Right lobe of liver (tissue), 4 donors: ENCODE results near the gene RPGRIP1L.

Experiments
- CTCF ChIP-seq, 4 donors: fragments of 200-600 bp in 3 of 4; fragments of 450-650 bp in 1 of 4; IDR thresholded peaks; one replicate each; pipeline versions ENCODE4 v1.5.1 to v1.8.0; 2016 to 2022; ENCODE audit warnings: antibody characterized with exemption in 4 of 4, mild to moderate bottlenecking in 2 of 4
- POLR2A ChIP-seq: fragments of 450-650 bp; IDR thresholded peaks from one replicate; pipeline ENCODE4 v1.6.1; 2017; ENCODE audit warnings: antibody characterized with exemption, mild to moderate bottlenecking
- donor health status: DM: no; HTN: no; CAD: no.
- donor health status: DM: no; HTN: no; CAD: no.
- donor health status: DM: no; HTN: yes; CAD: no.

- TF ChIP-seq CTCF (IDR thresholded peaks at IDR 0.05): no peak
- no peak for TF ChIP-seq POLR2A
These were observed 89.3 kb downstream of the RPGRIP1L start for GRCh38 chr16:53614346-53614745.
